Neural cell (in vitro differentiated cells): ENCODE results near the gene LARP1. TPM values are rescaled to one million over a fixed set of nuclear protein-coding genes. Genes with fewer than 3 reads are reported as not detected.

Experiments
- H2AFZ ChIP-seq: fragments of 200-600, 300-800 bp; sonication (generic), shearing (Covaris generic); 2 replicates; pipeline ENCODE4 v1.6.0; 2014; ENCODE audit warnings: low read depth, mild to moderate bottlenecking, antibody characterized with exemption, low read length, moderate library complexity
- H3F3A ChIP-seq: fragments of 200-600 bp; shearing (Covaris generic); 2 replicates; pipeline ENCODE4 v1.6.1; 2016; ENCODE audit warnings: mild to moderate bottlenecking, moderate library complexity, mixed read lengths, antibody characterized with exemption, low read length; ENCODE audit not compliant: insufficient read depth, poor library complexity, severe bottlenecking
- H3K27ac ChIP-seq: fragments of 200-600, 300-800 bp; sonication (generic), shearing (Covaris generic); 2 replicates; pipeline ENCODE4 v1.5.1; 2014; ENCODE audit warnings: mild to moderate bottlenecking, low read length, moderate library complexity
- H3K27me3 ChIP-seq: fragments of 300-800, 200-600 bp; sonication (generic), shearing (Covaris generic); 2 replicates; pipeline ENCODE4 v1.6.0; 2014; ENCODE audit warnings: mild to moderate bottlenecking, low read depth, low read length, moderate library complexity; ENCODE audit not compliant: insufficient read depth
- H3K36me3 ChIP-seq: fragments of 300-800, 200-600 bp; sonication (generic), shearing (Covaris generic); 2 replicates; pipeline ENCODE4 v1.5.1; 2014; ENCODE audit warnings: mild to moderate bottlenecking, antibody characterized with exemption, low read length, moderate library complexity; ENCODE audit not compliant: insufficient read depth
- H3K4me2 ChIP-seq: fragments of 300-800, 200-600 bp; sonication (generic), shearing (Covaris generic); 2 replicates; pipeline ENCODE4 v1.6.0; 2014; ENCODE audit warnings: mild to moderate bottlenecking, low read length
- H3K4me3 ChIP-seq: fragments of 300-800, 200-600 bp; sonication (generic), shearing (Covaris generic); 2 replicates; pipeline ENCODE4 v1.5.1; 2014; ENCODE audit warnings: mild to moderate bottlenecking, low read length, moderate library complexity
- H3K79me2 ChIP-seq: fragments of 200-600 bp; shearing (Covaris generic); replicated peaks from 2 replicates; pipeline ENCODE4 v1.6.0; 2014; ENCODE audit warnings: mild to moderate bottlenecking, low read length, moderate library complexity; ENCODE audit not compliant: insufficient read depth
- H3K9ac ChIP-seq: fragments of 300-800, 200-600 bp; sonication (generic), shearing (Covaris generic); 2 replicates; pipeline ENCODE4 v1.6.1; 2016; ENCODE audit warnings: mild to moderate bottlenecking, low read length, mixed read lengths
- H3K9me2 ChIP-seq: fragments of 200-600 bp; shearing (Covaris generic); 2 replicates; pipeline ENCODE4 v1.6.1; 2016; ENCODE audit warnings: mild to moderate bottlenecking, low read length, mixed read lengths; ENCODE audit not compliant: insufficient read depth
- H3K9me3 ChIP-seq: fragments of 200-600, 300-800 bp; sonication (generic), shearing (Covaris generic); 2 replicates; pipeline ENCODE4 v1.6.1; 2016; ENCODE audit warnings: mild to moderate bottlenecking, mixed run types, low read length, moderate library complexity, mixed read lengths
- H4K20me1 ChIP-seq: fragments of 200-600 bp; shearing (Covaris generic); 2 replicates; pipeline ENCODE4 v1.6.1; 2016; ENCODE audit warnings: mild to moderate bottlenecking, mixed run types; ENCODE audit not compliant: insufficient read depth
- CTCF ChIP-seq: fragments of 450-650 bp; IDR thresholded peaks from 2 replicates; pipeline ENCODE4 v1.5.1; 2014; ENCODE audit warnings: antibody characterized with exemption, mild to moderate bottlenecking, moderate library complexity; ENCODE audit not compliant: poor library complexity, severe bottlenecking
- EP300 ChIP-seq: fragments of 450-650 bp; conservative IDR thresholded peaks from 2 replicates; pipeline ENCODE4 v1.6.1; 2014; ENCODE audit warnings: antibody characterized with exemption, mild to moderate bottlenecking, moderate library complexity; ENCODE audit not compliant: poor library complexity, severe bottlenecking
- EZH2 ChIP-seq: fragments of 200-600, 300-800 bp; shearing (Covaris generic), sonication (generic); IDR thresholded peaks from 2 replicates; pipeline ENCODE4 v1.6.1; 2014; ENCODE audit warnings: antibody characterized with exemption, low read length, borderline replicate concordance, mild to moderate bottlenecking; ENCODE audit not compliant: insufficient read depth, poor library complexity, severe bottlenecking
- MXI1 ChIP-seq: fragments of 450-650 bp; conservative IDR thresholded peaks from 2 replicates; pipeline ENCODE4 v1.6.1; 2014; ENCODE audit warnings: antibody characterized with exemption, mild to moderate bottlenecking; ENCODE audit not compliant: poor library complexity, severe bottlenecking
- POLR2AphosphoS5 ChIP-seq: IDR thresholded peaks from 2 replicates; pipeline ENCODE4 v1.6.1; 2012
- RAD21 ChIP-seq: fragments of 450-650 bp; conservative IDR thresholded peaks from 2 replicates; pipeline ENCODE4 v1.6.1; 2014; ENCODE audit warnings: antibody characterized with exemption, mild to moderate bottlenecking, moderate library complexity
- REST ChIP-seq: IDR thresholded peaks from 2 replicates; pipeline ENCODE4 v1.6.1; 2012; ENCODE audit warnings: borderline replicate concordance
- SMC3 ChIP-seq: fragments of 450-650 bp; conservative IDR thresholded peaks from 2 replicates; pipeline ENCODE4 v1.6.1; 2014; ENCODE audit warnings: antibody characterized with exemption, mild to moderate bottlenecking, moderate library complexity; ENCODE audit not compliant: poor library complexity
- TAF1 ChIP-seq: IDR thresholded peaks from 2 replicates; pipeline ENCODE4 v1.6.1; 2012; ENCODE audit warnings: low read depth
- polyA plus RNA-seq: library from polyadenylated mRNA; depleted of rRNA; stranded (reverse); fragments of >200 nt; gene quantifications from 2 replicates; pipeline ENCODE4 v1.2.3, GENCODE V29; 2014

LARP1 gene
- polyA plus RNA-seq, 1 donor from 2014 or later = 36.1 TPM

DNA sequence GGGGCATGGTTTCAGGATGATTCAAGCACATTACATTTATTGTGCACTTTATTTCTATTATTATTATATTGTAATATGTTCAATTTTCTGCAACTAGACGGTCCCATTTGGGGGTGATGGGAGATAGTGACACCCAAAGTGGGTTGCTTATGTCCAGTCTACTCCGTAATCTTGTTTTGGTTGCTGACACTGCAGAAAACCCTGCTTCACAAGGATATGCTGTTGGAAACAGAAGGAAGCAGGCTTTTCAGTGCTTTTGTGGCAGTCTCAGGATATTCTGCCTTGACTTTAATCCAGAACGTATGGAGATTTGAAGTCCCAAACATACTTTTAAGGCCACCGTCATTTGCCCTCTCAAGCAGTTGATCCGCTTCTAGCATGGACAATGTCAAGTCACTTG lies 47.5 kb upstream of the LARP1 start:
- Histone ChIP-seq H3K79me2 (no peaks in the 10 kb centered on the region), H2AFZ (no peak overlapping the region), H3K36me3 (no peaks in the 10 kb centered on the region), H3K4me3 (no peak overlapping the region), H4K20me1 (no peaks in the 10 kb centered on the region), H3K9me2 (no peaks in the 10 kb centered on the region), H3K4me2 (no peak overlapping the region), H3F3A (no peaks in the 10 kb centered on the region), H3K9ac (no peak overlapping the region), H3K27me3 (no peaks in the 10 kb centered on the region), H3K27ac (no peak overlapping the region), H3K9me3 (no peaks in the 10 kb centered on the region)
- no peak for TF ChIP-seq MXI1

DNA sequence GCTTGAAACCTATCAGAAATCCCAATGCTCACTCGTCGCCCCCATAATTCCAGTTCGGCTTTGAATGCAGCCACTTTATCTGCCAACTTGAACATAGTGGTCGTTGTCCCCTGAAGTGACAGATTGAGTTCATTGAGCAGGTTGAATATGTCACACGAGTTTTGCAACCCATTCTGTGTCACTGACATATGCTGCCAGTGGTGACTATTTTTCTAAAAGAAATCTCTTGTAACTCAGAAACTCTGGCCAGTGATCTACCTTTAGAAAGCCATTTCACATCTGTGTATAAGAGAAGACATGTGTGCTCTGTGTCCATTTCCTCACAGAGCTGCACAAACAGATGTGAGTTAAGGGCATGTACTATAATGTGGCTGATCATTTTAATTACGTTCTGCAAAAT lies 47.0 kb upstream of the LARP1 start:
- H4K20me1 ChIP-seq = no peaks in the 10 kb centered on the region
- H3K36me3 ChIP-seq = no peaks in the 10 kb centered on the region
- H3K9ac ChIP-seq = no peak overlapping the region
- no peak overlapping the region for H3K4me3 ChIP-seq
- no peaks in the 10 kb centered on the region for H3K9me2 ChIP-seq
- H3F3A ChIP-seq = no peaks in the 10 kb centered on the region
- H3K79me2 ChIP-seq = no peaks in the 10 kb centered on the region
- H2AFZ ChIP-seq = no peak overlapping the region
- H3K4me2 ChIP-seq = no peak overlapping the region
- no peak for TF ChIP-seq TAF1
- TF ChIP-seq POLR2AphosphoS5 = no peak
- TF ChIP-seq RAD21 = no peak
- no peak for TF ChIP-seq EP300
- no peak for TF ChIP-seq EZH2
- TF ChIP-seq SMC3 = no peak
- TF ChIP-seq CTCF = no peak
- no peak for TF ChIP-seq REST
- no peak for TF ChIP-seq MXI1
- no peaks in the 10 kb centered on the region for H3K9me3 ChIP-seq
- H3K27ac ChIP-seq = no peak overlapping the region
- no peaks in the 10 kb centered on the region for H3K27me3 ChIP-seq

- Histone ChIP-seq H3K9me3 (no peaks in the 10 kb centered on the region), H3K4me2 (no peak overlapping the region), H2AFZ (no peak overlapping the region), H3K27ac (no peak overlapping the region), H3K9me2 (no peaks in the 10 kb centered on the region), H3K9ac (no peak overlapping the region), H4K20me1 (no peaks in the 10 kb centered on the region), H3K36me3 (no peaks in the 10 kb centered on the region), H3K27me3 (no peaks in the 10 kb centered on the region), H3K4me3 (no peak overlapping the region), H3K79me2 (no peaks in the 10 kb centered on the region), H3F3A (no peaks in the 10 kb centered on the region)
- no peak for TF ChIP-seq EZH2
- no peak for TF ChIP-seq REST
- TF ChIP-seq EP300 = no peak
- no peak for TF ChIP-seq TAF1
- no peak for TF ChIP-seq RAD21
- TF ChIP-seq POLR2AphosphoS5 = no peak
Observed at GRCh38 chr5:154708846-154709245, 46.3 kb upstream of the LARP1 start.
